GM04504 (cell line): ENCODE results near the gene CLRN3.

Experiments used
- DNase-seq: peaks from one replicate; pipeline ENCODE4 v3.0.0-alpha.2; 2012; ENCODE audit warnings: low read depth

CLRN3 gene

DNA sequence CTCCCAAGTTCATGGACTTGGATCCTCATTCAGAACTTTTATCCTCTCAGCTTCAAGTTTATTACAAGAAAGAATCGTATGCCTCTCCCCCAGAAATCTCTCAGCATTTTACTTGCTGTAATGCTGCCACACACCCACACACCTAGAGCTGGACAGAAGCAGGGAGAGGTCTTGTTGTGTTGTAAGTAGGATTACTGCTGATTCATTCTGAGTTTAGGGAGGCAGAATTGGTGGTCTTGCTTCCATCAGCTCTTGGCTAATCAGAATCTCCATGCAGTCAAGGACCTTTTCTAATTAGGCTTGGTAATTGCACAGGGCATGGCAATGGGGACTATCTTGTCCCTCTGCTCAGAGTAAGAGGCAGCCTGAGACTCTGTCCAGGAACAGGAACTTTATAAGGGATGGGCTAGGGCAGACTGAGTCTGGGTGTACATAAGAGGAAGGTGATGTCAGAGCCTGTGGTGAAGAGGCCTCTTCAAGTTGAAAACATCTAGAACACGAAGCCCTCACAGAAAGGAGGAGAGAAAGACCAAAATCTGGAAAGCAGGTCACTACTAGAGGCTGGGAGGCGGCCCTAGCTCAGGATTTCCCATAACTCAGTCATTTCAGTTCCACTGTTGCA lies 7.1 kb upstream of the CLRN3 start:
- DNase-seq: no peak

DNA sequence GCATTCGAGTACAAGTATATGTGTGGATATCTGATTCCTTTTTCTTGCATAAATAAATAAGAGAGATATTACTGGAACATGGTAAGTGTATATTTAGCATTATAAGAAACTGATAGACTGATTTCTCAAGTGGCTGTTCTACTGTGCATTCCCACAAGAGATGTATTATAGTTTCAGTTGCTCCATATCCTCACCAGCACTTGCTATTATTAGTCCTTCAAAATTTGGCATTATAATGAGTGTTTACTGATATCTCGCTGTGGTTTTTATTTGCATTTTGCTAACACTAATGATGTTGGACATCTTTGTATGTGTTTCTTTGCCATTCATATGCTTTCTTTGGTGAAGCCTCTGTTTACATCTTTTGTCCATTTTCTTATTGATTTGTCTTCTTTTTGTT lies 4.4 kb upstream of the CLRN3 start:
- DNase-seq: no peak

DNA sequence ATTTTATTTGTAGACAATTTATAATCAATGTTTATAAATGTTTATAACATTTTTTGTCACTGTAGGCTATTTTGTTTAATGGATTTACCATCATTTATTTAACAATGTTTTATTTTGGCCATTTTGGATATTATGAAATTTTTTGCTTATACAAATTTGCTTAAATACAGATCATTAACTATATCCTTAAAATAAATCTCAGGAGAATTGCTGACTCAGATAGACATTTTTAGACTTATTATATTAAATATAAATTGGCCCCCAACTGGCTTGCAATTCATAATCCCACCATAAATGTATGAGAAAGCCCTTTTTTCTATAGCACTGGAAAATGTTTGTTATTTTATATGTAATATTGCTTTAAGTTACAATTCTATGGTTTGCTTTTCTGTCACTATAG lies 3.8 kb upstream of the CLRN3 start:
- no peak for DNase-seq

DNA sequence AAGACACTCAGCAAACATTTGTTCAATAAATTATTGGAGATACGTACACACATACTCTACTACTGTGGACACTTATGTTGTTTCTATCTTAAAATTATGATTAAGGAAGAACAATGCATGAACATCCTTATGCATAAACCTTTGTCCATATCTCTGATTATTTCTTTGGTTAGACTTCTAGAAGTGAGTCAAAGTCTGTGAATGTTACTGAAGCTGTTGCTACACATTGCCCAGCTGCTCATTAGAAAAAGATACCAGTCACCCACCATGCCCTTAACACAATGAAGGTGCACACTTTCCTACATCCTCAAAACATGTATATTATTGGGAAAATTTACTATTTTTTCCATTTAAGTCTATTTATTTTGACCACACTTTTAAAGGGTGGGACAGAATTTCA lies 1.4 kb upstream of the CLRN3 start:
- no peak for DNase-seq

DNA sequence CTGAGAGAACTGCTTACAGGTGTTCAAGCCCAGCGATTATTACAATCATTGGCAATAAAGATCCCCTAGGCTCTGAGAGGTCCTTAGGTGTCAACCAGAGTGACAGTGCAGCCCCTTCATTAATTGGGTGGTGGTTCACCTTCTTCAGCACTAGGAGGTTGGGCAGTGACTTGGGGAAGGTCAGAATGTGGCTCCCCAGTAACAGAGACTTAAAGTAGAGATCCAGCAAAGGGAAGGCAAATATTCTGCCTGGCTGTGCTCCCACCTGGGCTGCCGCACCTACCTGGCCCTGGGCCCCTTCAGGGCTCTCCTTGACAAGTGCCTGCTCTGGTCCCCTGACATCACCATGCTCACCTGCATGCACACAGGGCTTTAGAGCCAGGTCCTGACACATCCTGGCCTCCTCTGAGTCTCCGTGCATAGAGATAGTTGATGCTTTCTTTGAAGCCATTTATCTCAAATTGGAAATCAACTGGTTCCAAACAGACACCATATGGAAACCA lies 1.9 kb downstream of the CLRN3 start:
- DNase-seq: no peak

DNA sequence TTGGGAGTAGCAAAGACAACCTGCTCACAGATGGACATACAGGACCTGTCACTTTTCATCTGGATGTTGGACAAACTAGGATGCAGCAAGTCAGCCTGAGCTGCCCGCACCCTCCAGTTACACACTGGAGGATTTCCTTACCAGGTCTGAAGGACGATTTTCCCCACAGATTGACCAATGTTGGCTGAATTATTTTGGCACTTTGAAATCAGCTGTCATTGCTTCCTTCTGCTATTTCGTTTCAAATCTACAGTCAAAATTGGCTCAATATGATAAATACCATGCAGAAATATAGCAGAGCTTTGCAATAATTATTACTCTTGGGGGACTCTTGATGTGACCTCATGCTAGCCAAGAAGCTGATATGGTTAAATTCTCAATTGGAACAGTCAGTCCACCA lies 2.5 kb downstream of the CLRN3 start:
- no peak for DNase-seq

DNA sequence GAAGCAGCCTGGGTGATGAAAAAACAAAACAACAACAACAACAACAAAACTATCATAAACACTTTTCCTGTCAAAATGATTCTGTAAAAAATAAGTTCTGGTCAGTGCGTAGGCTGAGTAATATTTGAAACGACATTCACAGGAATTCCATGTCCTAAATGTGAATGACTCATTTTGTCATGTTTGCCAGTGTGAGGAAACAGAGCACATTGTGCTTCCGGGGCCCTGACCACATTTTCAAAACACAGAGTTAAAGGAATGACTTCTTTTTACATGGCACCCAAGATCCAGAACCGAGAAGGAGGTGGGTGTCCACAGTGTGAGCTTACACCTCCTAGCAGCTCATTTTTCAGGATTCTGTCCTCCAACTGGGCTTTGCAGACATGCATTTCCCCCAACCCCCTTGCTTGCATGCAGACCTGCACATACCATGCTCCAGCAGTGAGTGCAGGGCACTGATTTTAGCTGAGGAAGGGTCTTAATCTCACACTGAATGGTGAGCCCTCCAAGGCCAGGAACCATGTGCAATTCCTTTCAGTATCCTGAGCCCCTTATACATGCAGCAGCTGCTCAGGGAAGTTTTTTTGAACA lies 3.0 kb downstream of the CLRN3 start:
- peak; percentile 17 for DNase-seq

DNA sequence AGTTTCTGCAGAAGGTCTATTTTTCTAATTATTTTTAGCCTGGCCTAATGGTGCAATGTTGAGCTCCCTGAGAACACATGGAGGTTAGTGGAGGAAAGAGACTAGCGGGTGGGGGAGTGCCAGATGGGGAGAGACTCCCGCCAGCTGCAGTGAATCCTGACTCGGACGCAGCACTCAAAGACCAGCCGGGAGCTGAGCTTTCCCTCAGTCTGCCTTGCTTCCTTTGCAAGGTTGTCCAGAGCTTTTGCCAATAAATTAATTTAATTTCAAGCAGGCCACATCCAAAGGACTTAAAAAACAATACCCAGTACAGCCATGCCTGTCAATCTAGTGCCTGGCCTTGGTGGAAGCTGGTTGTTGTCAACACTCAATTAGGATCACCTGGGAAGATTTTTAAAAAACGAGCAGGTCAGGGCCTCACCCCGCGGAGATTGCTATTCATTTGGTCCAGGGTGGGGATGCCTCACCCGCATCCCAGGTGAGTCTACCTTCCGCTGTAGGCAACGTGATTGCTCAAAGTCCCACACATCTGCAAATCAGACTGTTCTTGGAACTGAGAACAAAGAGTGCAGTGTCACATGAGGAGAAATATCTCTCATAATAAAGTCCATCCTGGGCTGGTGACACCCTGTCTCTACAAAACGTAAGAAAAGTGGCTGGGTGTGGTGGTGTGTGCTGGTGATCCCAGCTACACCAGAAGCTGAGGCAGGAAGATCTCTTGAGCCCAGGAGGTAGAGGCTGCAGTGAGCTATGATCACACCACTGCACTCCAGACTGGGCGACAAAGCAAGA lies 4.0 kb downstream of the CLRN3 start:
- DNase-seq: no peak

DNA sequence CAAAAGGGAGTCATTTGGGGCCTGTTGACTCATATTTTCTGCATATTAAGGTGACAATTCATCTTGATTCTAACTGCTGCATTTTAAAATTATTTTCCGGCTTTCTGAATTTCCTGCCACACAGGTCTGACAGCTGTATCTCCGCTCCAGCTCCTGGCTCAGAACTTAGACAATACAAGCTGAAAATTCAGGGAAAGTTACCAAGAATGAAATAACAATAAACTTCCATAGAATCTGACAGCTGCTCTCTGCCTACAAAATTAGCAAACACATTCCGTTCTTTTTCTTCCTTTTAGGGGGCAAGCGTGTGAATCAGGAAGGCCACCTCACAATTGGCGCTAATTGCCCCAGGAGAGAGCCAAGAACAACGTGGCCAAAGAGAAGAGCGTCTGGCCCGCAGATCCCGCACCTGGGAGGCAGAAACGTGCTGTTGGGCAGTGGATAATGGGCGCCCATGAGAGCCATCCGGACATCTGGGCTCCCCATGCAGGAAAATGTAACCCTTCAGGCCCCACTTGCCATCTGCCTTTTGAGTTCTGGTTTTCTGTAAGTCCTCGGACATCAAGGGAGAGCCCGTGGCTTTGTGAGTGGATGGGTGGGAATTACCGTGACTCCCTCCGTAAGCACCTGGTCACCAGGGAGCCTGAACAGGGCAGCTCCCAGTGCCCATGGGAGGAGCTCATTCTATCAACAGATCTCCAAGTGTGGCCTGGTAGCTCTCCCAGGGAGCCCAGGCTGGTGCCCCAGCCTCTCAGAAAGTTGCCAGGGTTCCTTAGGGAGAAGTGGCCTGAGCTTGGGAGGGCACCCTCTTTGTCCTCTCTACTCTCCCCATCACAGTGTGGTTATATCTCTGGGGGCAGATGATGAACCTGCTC lies 5.0 kb downstream of the CLRN3 start:
- no peak for DNase-seq

DNA sequence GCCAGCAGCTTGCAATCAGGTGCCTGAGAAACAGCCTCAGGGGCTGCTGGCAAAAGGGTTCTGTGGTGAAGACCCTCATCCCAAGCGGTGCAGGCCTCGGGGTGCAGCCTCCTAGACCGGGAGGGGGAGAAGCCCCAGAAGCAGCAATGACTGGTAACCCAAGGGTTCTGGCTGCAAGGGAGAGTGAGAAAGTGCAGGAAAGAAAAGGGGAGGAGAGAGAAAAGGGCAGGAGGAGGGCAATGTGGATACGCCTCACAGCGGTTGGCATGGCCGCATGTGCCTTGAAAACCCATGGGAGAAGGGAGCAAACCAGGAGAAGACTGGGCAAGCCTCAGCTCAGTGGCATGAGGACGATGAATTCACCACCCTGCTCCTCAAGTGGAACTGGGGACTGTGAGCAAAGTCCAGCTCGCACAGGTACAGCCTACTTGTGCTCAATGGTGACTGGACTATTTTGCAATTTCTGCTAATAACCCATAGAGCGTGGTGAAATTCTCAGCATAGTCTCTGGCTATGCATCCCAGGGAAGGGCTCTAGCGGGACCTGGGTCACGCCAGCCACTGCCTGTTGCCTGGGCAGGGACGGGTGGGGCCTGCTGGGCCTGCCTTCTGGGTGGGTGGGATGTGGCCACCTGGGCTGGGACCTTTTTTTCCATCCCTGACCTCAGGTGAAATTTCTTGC lies 6.2 kb downstream of the CLRN3 start:
- DNase-seq: no peak

DNA sequence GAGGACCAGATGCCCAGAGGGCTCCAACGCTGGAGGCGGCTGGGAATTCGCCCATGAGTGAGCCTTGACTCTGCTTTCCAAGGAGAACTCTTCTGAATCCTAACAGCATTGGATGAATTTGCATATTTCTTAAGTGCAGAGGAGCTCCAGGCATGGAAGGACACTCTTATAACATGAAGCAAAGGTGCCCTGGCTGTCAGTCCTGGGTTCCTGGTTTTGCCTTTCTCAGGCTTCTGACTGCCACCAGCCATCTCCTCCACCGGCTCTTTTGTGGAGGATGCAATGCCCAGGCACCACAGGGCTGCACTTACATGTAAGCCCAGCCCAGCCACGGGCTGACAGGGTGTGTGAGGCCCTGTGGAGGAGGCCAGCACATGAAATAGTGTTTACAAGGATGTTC lies 8.2 kb downstream of the CLRN3 start:
- no peak for DNase-seq

DNA sequence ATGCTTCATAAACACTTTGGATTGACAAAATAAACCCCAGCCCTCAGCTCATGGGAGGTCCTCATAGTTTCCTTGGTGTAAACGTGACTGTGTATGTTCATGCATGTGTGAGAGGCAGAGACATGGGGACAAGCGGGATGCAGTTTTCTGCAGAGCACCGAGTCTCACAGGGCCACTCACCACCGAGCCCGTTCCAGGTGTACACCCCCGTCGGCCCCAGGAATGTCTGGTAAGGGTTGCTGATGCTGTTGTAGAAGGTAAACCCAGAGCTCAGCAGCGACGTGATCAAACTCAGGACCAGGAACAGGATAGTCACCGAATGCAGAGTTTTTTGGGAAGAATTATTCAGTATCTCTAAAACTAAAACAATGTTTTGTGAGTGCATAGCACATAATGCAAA lies 9.2 kb downstream of the CLRN3 start:
- DNase-seq: no peak

DNA sequence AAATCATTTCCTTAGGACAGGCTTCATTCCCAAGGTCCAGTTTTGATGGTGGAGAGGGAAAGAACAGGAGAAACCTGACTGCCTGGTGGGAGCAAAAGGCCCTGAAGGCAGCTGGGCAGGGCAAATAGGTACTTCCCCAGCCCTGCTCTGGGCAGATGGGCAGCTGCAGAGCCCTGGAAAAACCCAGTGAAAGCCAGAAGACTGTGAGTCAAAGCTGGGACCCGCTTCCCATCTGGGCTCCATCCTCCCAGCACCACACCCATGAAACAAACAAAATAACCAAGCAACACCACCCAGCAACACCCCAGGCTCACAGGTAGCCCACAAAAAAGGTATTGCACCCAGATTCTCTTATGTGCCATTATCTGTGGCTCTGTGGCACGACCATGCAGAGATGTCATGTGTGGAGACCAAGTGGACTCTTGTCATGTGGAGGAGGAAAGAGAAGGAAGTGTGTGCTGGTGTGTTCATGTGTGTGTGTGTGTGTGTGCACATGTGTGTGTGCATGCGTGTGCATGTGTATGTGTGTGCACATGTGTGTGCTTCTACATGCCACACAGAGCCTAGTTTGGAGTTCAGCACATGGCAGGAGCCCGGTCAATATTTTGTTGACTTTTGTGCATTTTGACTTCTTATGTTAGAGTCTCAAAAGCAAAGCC lies 9.8 kb downstream of the CLRN3 start:
- no peak for DNase-seq

DNA sequence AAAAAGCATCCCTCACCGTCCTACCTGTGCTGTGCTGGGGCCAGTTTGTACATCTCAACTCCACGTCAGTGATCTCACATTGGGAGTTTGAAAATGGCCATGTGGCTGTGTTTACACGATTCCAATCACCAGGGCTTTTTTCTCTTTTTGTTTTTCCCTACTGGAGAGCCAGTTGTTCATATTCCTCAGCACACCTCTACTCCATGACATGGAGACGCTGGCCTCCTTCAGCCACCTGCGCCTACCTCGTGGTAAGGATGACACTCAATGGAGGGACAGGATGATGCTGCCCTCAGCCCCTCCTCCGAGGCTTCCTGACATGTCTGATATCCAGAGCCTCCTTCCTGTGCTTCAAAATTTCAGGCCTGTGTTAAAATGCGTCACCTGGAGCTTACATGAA lies 10.3 kb downstream of the CLRN3 start:
- no peak for DNase-seq

DNA sequence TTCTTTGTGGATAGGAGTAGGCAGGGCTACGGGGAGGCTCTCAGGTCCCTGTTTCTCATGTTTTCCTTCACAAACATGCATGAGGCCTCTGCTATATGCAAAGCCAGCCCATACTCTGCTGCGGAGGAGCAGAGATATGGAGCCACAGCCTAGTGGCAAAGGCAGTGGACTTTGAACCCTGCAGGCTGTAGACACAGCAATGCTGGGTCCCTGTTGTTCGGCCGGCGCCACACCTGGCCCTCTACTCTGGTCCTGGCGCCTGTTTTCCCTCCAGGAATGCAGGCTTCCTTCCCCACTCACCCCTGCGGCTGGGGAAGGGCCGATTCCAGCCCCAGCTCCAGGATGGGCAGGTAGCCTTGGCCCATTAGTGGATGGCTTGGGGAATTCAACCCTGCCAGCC lies 11.5 kb downstream of the CLRN3 start:
- DNase-seq: no peak

DNA sequence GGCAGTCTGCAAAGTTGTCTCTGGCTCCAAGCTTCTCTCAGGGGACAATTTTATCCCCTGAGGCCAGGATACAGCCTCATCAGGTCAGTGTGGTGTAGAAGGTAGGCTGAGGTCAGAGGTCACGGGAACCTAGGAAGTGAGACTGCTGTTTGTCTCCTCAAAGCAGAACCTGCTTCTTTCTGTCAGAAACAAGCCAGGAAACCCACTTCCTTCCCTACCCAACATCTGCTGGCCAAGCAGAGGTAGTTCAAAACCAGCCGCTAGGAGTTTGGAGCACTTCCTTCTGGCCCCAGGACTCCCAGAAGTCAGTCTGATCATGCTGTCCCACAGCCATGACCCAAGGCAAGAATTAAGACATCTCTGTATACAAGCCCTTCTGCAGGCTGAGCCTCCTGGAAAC lies 12.2 kb downstream of the CLRN3 start:
- no peak for DNase-seq

DNA sequence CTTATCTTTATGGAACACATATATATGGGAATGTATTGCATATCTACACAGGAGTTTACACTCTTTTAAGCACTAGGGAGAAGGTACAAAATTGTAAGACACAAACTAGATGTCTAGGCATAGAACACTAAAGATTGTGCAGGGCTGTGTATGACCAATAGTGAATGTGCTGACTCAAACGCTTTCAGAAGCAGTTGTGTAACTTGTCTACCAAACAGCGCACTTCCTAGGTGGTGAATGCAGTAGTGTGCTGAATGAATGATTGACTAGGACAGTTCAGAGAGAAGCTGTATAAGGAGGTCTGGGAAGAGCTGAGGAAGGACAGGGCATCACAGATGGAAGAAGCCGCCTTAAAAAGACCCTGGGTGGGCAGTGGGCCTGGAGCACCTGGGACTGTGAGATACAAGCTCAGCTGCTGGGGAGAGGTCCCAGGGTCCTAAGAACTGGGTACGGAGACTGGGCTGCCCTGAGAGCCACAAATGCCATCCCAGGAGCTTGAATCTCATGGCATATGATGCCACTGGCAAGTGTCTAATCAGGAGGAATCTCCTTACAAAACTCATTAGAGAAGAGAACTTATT lies 14.2 kb downstream of the CLRN3 start:
- DNase-seq: no peak

DNA sequence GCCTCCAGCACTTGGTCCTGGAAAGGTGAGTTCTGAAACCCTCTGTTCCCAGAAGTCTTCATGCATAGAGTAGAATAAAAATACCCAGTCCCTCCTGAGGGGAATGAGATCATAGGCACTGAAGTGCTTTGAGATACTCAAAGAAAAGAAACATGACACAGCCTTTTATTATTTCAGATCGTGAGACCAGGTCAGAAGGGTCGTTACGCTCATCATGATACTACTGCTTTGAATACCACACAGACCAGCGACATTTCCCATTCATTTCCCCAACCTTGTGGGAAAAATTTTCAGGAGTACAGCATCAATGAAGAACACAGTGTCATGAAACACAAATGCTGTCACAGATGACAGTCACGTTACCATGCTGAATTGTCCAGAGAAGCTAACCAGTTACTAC lies 15.0 kb downstream of the CLRN3 start:
- no peak for DNase-seq

DNA sequence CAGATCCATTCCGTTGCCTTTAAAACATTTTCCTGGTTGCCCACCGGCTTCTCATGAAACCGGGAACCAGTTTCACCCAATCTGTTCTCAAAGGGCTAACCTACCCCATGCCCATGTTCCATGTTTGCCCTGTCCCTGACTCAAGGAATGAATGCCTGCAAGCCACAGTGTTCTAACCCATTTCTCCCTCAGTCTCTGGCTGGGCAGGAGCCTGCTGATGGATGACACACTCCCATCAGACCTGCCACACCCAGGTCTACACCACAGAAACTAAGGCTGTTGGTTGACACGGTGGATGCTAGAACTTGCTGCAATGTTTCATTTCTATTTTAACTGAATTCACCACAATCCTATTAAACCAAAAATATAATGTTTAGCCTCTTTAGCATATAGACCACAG lies 15.6 kb downstream of the CLRN3 start:
- no peak for DNase-seq

DNA sequence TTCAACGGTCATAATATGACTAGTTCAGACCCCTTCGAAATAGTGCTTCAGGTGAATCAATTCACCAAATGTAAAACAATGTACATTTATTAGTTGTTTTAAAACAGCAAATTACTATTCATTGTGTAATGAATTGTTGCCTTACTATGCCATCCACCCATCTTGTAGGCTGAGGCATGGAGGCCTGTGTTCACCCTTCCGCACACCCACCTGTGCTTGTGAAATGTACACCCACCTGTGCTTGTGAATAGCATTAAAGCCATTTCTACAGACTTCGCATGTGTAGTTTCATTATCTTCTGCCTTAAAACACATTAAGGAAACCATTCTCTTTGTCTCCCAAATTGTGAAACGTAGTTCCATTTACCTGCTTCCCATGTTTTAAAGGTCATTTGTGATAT lies 16.8 kb downstream of the CLRN3 start:
- DNase-seq: no peak

DNA sequence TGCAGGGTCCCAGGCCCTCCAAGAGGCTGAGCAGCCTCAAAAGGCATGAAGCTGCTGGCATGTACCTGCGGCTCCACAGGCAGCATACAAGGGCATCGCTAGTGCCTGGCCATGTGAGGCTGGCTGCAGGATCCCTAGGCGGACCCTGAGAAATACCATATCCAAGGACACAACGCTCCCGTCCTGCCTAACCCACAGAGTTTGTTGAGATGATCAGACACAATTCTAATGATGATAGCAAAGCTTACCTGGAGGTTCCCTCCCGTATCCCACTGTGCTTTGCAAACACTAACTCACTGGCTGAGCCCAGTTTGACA lies 17.3 kb downstream of the CLRN3 start:
- no peak for DNase-seq
